OCI-LY3 (cell line): ENCODE data around the gene COMMD7.
"Not testable (repeated sequence)": the region's sequence is repeated elsewhere in the genome, so short reads cannot be mapped to it uniquely, and the experiment has no call there.

ENCODE experiments used
- EZH2phosphoT487 ChIP-seq: fragments of 200-600 bp; shearing (Covaris generic); IDR thresholded peaks from 2 replicates; pipeline ENCODE4 v1.6.1; 2018; ENCODE audit warnings: antibody characterized with exemption, mixed run types, low read depth
- TF ChIP-seq, protein P1 (sequence below): fragments of 200-600, 300-600 bp; sonication (generic); IDR thresholded peaks from 2 replicates; pipeline ENCODE4 v1.5.1; 2014; ENCODE audit warnings: antibody characterized with exemption, low read length, low read depth

DNA sequence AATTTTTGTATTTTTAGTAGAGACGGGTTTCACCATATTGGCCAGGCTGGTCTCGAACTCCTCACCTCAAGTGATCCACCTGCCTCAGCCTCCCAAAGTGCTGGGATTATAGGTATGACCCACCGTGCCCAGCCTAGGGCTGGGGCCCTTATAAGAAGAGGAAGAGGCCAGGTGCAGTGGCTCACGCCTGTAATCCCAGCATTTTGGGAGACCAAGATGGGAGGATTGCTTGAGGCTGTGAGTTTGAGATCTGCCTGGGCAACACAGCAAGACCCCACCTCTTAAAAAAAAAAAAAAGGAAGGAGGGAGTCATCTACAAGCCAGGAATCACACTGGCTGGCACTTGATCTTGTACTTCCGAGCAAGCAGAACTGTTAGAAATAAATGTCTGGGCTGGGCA, 13.9 kb downstream of the COMMD7 start:
- TF ChIP-seq, protein P1, sequence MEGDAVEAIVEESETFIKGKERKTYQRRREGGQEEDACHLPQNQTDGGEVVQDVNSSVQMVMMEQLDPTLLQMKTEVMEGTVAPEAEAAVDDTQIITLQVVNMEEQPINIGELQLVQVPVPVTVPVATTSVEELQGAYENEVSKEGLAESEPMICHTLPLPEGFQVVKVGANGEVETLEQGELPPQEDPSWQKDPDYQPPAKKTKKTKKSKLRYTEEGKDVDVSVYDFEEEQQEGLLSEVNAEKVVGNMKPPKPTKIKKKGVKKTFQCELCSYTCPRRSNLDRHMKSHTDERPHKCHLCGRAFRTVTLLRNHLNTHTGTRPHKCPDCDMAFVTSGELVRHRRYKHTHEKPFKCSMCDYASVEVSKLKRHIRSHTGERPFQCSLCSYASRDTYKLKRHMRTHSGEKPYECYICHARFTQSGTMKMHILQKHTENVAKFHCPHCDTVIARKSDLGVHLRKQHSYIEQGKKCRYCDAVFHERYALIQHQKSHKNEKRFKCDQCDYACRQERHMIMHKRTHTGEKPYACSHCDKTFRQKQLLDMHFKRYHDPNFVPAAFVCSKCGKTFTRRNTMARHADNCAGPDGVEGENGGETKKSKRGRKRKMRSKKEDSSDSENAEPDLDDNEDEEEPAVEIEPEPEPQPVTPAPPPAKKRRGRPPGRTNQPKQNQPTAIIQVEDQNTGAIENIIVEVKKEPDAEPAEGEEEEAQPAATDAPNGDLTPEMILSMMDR: not testable (repeated sequence)
- not testable (repeated sequence) for TF ChIP-seq EZH2phosphoT487
